SK-N-SH (cell line): ENCODE results near the gene TSNAXIP1. TPM values are rescaled to one million over a fixed set of nuclear protein-coding genes. Genes with fewer than 3 reads are reported as not detected.

Source experiments
- CTCF ChIA-PET: fragments of 300-600, 350-600 bp; formaldehyde crosslinking; extraction: SDS; loops from one replicate; lab custom pipeline; 2021; lab: Yijun Ruan, JAX
- POLR2A ChIA-PET: fragments of 350-600 bp; sonication (Branson Sonifier 250); formaldehyde crosslinking; extraction: SDS; loops from one replicate; lab custom pipeline; 2020; ENCODE audit warnings: antibody characterized with exemption, inconsistent platforms; lab: Yijun Ruan, JAX
- DNase-seq: peaks from one replicate; pipeline ENCODE4 v3.0.0; 2012
- H2AFZ ChIP-seq: fragments of 200-600 bp; sonication (generic); 2 replicates; pipeline ENCODE4 v1.8.1; 2016; ENCODE audit warnings: antibody characterized with exemption, mild to moderate bottlenecking, low read depth
- H3F3A ChIP-seq: fragments of 200-600 bp; sonication (generic); replicated peaks from 2 replicates; pipeline ENCODE3; 2016; ENCODE audit warnings: antibody characterized with exemption, mild to moderate bottlenecking; ENCODE audit not compliant: insufficient read depth
- H3K27ac ChIP-seq, 2 experiments: fragments of 200-500 bp in 1 of 2; fragments of 200-600 bp in 1 of 2; sonication (Bioruptor generic) in 1 of 2; sonication (generic), shearing (Covaris generic) in 1 of 2; 2 replicates each; pipeline versions ENCODE4 v1.5.1 to v1.6.1; 2014 to 2016; ENCODE audit warnings: low read depth in 2 of 2, inconsistent platforms in 1 of 2, low read length in 1 of 2, mild to moderate bottlenecking in 1 of 2, mixed read lengths in 1 of 2
- H3K27me3 ChIP-seq: fragments of 200-600 bp; sonication (generic), shearing (Covaris generic); 2 replicates; pipeline ENCODE4 v1.6.1; 2016; ENCODE audit warnings: mixed run types; ENCODE audit not compliant: insufficient read depth
- H3K36me3 ChIP-seq, 2 experiments: fragments of 200-500 bp in 1 of 2; fragments of 200-600 bp in 1 of 2; sonication (Bioruptor generic) in 1 of 2; sonication (generic) in 1 of 2; replicated peaks in 1 of 2; 2 replicates each; pipeline versions ENCODE3 to v1.5.1; 2014 to 2016; ENCODE audit warnings: low read length in 1 of 2, mild to moderate bottlenecking in 1 of 2; ENCODE audit not compliant: insufficient read depth in 2 of 2, control insufficient read depth in 1 of 2
- H3K4me1 ChIP-seq, 2 experiments: fragments of 200-500 bp in 1 of 2; fragments of 200-600 bp in 1 of 2; sonication (Bioruptor generic) in 1 of 2; sonication (generic), shearing (Covaris generic) in 1 of 2; 2 replicates each; pipeline versions ENCODE4 v1.5.1 to v1.6.1; 2014 to 2016; ENCODE audit warnings: low read depth in 1 of 2, low read length in 1 of 2, mixed run types in 1 of 2; ENCODE audit not compliant: insufficient read depth in 2 of 2, control insufficient read depth in 1 of 2
- H3K4me2 ChIP-seq: fragments of 200-600 bp; sonication (generic), shearing (Covaris generic); 2 replicates; pipeline ENCODE4 v1.6.1; 2017; ENCODE audit warnings: mixed run types
- H3K4me3 ChIP-seq, 2 experiments: fragments of 200-500 bp in 1 of 2; fragments of 200-600 bp in 1 of 2; sonication (Bioruptor generic) in 1 of 2; sonication (generic), shearing (Covaris generic) in 1 of 2; 2 replicates each; pipeline versions ENCODE4 v1.5.1 to v1.8.1; 2014 to 2016; ENCODE audit warnings: low read depth in 2 of 2, inconsistent platforms in 1 of 2, low read length in 1 of 2, mild to moderate bottlenecking in 1 of 2, mixed read lengths in 1 of 2, moderate library complexity in 1 of 2
- H3K79me2 ChIP-seq: fragments of 200-600 bp; sonication (generic); 2 replicates; pipeline ENCODE4 v1.8.1; 2017; ENCODE audit warnings: mild to moderate bottlenecking; ENCODE audit not compliant: insufficient read depth
- H3K9ac ChIP-seq: fragments of 200-600 bp; sonication (generic); 2 replicates; pipeline ENCODE4 v1.6.1; 2017; ENCODE audit warnings: mixed run types
- H3K9me2 ChIP-seq: fragments of 200-600 bp; sonication (generic); 2 replicates; pipeline ENCODE4 v1.6.1; 2017; ENCODE audit warnings: mixed run types
- H3K9me3 ChIP-seq: fragments of 200-600 bp; sonication (generic); 2 replicates; pipeline ENCODE4 v1.6.1; 2017; ENCODE audit warnings: mixed run types, mild to moderate bottlenecking, moderate library complexity
- H4K20me1 ChIP-seq: fragments of 200-600 bp; sonication (generic); 2 replicates; pipeline ENCODE4 v1.6.1; 2017; ENCODE audit warnings: mild to moderate bottlenecking, mixed run types; ENCODE audit not compliant: insufficient read depth
- FOXJ3 ChIP-seq: sonication (generic); formaldehyde crosslinking; IDR thresholded peaks from 2 replicates; pipeline ENCODE4 v1.5.1; 2020; ENCODE audit warnings: mild to moderate bottlenecking, missing genetic modification reagents
- GABPA ChIP-seq: IDR thresholded peaks from 2 replicates; pipeline ENCODE4 v1.4.0; 2012; ENCODE audit warnings: low read depth, mild to moderate bottlenecking
- IRF3 ChIP-seq: fragments of 150-350 bp; IDR thresholded peaks from 2 replicates; pipeline ENCODE4 v1.6.1; 2016; ENCODE audit warnings: mild to moderate bottlenecking, low read depth, low read length
- MAX ChIP-seq: IDR thresholded peaks from 2 replicates; pipeline ENCODE4 v1.4.0; 2012; ENCODE audit warnings: low read depth
- MXI1 ChIP-seq: IDR thresholded peaks from 2 replicates; pipeline ENCODE4 v1.6.1; 2012; ENCODE audit warnings: mild to moderate bottlenecking, low read depth, low read length, improper control_type of control experiment
- POLR2AphosphoS5 ChIP-seq: IDR thresholded peaks from 2 replicates; pipeline ENCODE4 v1.6.1; 2012; ENCODE audit warnings: low read depth, low read length
- REST ChIP-seq: IDR thresholded peaks from 2 replicates; pipeline ENCODE4 v1.6.1; 2012; ENCODE audit warnings: mild to moderate bottlenecking, low read depth, low read length, moderate library complexity
- TAF1 ChIP-seq: IDR thresholded peaks from 2 replicates; pipeline ENCODE4 v1.6.1; 2012; ENCODE audit warnings: low read depth, mild to moderate bottlenecking, low read length, moderate library complexity, borderline replicate concordance
- TEAD4 ChIP-seq: IDR thresholded peaks from 2 replicates; pipeline ENCODE4 v1.4.0; 2012; ENCODE audit warnings: mild to moderate bottlenecking, borderline replicate concordance; ENCODE audit not compliant: insufficient read depth
- YY1 ChIP-seq: IDR thresholded peaks from 2 replicates; pipeline ENCODE4 v1.4.0; 2012; ENCODE audit warnings: low read depth, mild to moderate bottlenecking
- ZBTB33 ChIP-seq: IDR thresholded peaks from 2 replicates; pipeline ENCODE4 v1.4.0; 2012; ENCODE audit warnings: low read depth, borderline replicate concordance
- WGBS: methylation state at CpG from one replicate; pipeline ENCODE4 v1.1.6; 2017; ENCODE audit warnings: low lambda C conversion rate; 5-methylcytosine and 5-hydroxymethylcytosine counted together
- polyA plus RNA-seq, 3 experiments: library from polyadenylated mRNA; depleted of rRNA; stranded (reverse); fragments of >200 nt; gene quantifications; 2 replicates each; pipeline ENCODE4 v1.2.3, GENCODE V29; 2012

Gene TSNAXIP1
- polyA plus RNA-seq, 1 of the 3 experiments (the other 2 are of a cell fraction), result 4.4 TPM

GRCh38 chr16:67796099-67796718 lies 10.5 kb upstream of the TSNAXIP1 start:
- Histone ChIP-seq H4K20me1 (peaks cover under 1% of the 10 kb centered on the region; the same call in 1 of the 2 replicates), H3K9me2 (no peaks in the 10 kb centered on the region), H3K4me2 (no peak overlapping the region), H3K27ac (no peak overlapping the region), H3K9me3 (no peaks in the 10 kb centered on the region), H2AFZ (no peak overlapping the region), H3F3A (no peaks in the 10 kb centered on the region), H3K9ac (no peak overlapping the region), H3K36me3 (no peaks in the 10 kb centered on the region), H3K4me3 (no peak overlapping the region), H3K27me3 (no peaks in the 10 kb centered on the region), H3K4me1 (peaks cover 3 to 6% of the 10 kb centered on the region in 2 experiments; a peak in 1 of 4 replicates), H3K79me2 (peaks cover 65% of the 10 kb centered on the region)
- no peak for DNase-seq
- ChIA-PET POLR2A (interaction anchor here (0.7 kb wide), 1 partner anchor 400 kb away, joined by 3 read pairs; no protein-coding TSS in a partner anchor), CTCF (interaction anchor here (1.2 to 2.8 kb wide), 4 partner anchors 11 to 25 kb away, joined by 3 to 16 read pairs (median 4); partner anchors contain the start of gene TSNAXIP1)
- WGBS, result 99% methylated on average over 5 of the region's 5 CpGs
- TF ChIP-seq TAF1, result no peak
- no peak for TF ChIP-seq IRF3
- TF ChIP-seq MAX, result no peak
- TF ChIP-seq TEAD4, result no peak
- no peak for TF ChIP-seq MXI1
- TF ChIP-seq FOXJ3 (CRISPR knock-in tag), result no peak
- no peak for TF ChIP-seq REST
- TF ChIP-seq ZBTB33, result no peak
- TF ChIP-seq YY1, result no peak
- TF ChIP-seq POLR2AphosphoS5, result no peak
- no peak for TF ChIP-seq GABPA
